Stimulated activated CD8-positive, alpha-beta memory T cell treated with anti-CD3 and anti-CD28 coated beads, Interleukin-15, amount 100 ng/mL, for 24 hours (primary cell): Measurements from ENCODE around the gene KCNH1.
"Not testable (repeated sequence)": the region's sequence is repeated elsewhere in the genome, so short reads cannot be mapped to it uniquely, and the experiment has no call there.

Source experiments
- DNase-seq: peaks from one replicate; pipeline ENCODE4 v3.0.0-alpha.2; 2020; ENCODE audit warnings: low read depth

The KCNH1 gene

GRCh38 chr1:211009944-211010343 lies 124.0 kb downstream of the KCNH1 start:
- DNase-seq, result no peak

DNA sequence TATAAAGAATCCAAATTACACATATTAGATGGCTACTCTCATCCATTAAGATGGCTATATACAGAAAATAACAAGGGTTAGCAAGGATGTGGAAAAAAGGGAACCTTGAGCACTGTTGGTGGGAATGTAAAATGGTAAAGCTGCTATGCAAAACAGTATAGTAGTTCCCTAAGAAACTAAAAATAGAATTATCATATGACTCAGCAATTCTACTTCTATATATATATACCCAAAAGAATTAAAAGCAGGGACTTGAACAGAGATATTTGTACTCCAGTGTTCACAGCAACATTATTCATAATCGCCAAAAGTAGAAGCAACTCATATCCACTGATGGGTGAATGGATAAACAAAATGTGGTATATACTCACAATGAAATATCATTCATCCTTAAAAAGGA lies 126.1 kb downstream of the KCNH1 start:
- DNase-seq, result no peak

DNA sequence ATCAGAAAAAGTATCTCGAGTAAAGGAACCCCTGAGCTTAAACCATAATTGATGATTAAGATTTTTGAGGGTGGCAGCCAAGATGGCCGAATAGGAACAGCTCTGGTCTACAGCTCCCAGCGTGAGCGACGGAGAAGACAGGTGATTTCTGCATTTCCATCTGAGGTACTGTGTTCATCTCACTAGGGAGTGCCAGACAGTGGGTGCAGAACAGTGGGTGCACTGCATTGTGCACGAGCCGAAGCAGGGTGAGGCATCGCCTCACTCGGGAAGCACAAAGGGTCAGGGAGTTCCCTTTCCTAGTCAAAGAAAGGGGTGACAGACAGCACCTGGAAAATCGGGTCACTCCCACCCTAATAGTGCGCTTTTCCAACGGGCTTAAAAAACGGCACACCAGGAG lies 138.0 kb downstream of the KCNH1 start:
- DNase-seq, result not testable (repeated sequence)

GRCh38 chr1:210992837-210993236 lies 141.1 kb downstream of the KCNH1 start:
- no peak for DNase-seq

DNA sequence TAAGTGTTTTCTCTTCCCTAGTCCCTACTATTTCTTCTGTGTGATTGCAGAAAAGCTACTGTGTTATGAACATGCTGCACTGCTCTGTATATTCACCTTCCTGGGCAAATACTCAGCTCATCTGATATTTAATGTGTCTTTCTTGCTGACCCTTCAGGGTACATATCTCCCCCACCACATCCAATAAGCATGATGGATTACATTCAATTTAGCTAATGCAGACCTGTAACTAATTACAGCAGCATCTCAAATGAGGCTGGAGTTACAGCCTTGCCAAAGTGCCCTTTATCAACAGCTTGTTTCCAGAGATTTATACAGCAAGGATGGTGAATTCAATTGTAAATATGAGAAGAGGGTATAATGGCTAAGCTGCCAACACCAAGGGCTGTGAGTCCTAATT lies 144.0 kb downstream of the KCNH1 start:
- DNase-seq, result no peak

- no peak for DNase-seq
Observed at GRCh38 chr1:210981490-210981889, 152.5 kb downstream of the KCNH1 start.

DNA sequence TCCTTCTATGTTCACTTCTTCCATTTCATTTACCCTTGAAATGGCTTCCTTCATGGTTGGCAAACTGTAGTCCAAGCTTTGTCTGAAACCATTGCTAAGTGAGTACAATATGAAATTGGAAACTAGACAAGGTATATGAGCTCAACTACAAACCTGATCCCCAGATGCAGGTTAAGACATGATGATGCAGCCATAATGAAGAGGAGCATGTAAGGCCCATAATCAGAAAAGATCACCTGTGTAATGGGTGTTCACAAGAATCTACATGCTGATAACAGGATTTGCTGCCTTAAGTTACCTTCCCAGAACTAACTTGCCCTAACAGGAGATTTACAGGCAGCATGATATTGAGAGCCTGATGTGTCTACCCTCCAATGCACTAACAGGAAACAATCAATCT lies 153.9 kb downstream of the KCNH1 start:
- no peak for DNase-seq

- no peak for DNase-seq
Observed at GRCh38 chr1:210978974-210979354, 155.0 kb downstream of the KCNH1 start.

DNA sequence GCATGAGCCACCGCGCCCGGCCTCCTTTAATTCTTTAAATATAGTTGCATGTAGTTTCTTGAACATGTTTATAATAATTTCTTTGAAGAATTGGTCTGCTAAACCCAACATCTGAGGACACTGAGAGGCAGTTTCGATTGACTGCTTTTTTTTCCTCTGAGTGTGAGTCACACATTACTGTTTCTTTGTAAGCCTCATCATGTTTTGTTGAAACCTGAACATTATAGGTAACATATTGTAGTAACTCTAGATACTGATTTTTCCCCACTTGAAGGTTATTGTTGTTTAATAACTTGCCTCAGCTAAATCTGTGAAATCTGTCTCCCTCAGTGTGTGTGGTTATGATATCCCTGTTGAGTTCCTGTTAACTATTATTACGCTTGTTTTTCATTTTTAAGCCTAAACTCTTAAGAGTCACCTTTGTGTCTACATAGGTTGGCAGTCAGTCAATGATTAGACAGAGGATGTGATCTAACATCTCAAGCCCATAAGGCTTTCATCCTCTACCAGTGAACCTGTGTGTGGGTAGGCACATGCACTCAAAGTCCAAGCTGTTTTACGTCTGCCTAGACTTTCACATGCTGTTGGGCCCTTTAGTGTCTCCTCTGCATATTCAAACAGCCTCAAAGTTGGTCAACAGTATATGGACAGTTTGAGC lies 155.5 kb downstream of the KCNH1 start:
- no peak for DNase-seq

DNA sequence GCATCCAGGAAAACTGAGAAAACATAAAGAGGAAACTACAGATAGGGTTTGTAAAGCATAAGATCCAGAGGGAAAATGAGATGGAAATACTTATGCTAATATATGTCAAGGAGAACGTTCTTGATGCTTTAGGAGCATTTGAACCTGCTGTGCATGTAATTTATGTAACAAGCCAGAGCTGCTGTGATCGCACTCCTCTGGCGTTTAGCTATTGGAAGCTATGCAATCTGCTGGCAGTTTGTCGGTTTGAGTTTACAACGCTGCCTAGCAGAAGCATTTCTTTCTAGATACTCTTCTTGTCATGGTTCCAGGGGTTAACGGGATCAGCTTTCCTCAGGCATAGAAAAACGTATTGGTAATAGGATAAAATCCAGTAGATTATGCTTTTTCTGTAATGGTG lies 182.7 kb downstream of the KCNH1 start:
- no peak for DNase-seq

- DNase-seq, result peak; percentile 5
Observed at GRCh38 chr1:210949940-210950546, 183.9 kb downstream of the KCNH1 start.

- DNase-seq, result no peak
Observed at GRCh38 chr1:210949489-210949888, 184.5 kb downstream of the KCNH1 start.

- DNase-seq, result no peak
Observed at GRCh38 chr1:210949039-210949438, 184.9 kb downstream of the KCNH1 start.

GRCh38 chr1:210944252-210944651 lies 189.7 kb downstream of the KCNH1 start:
- DNase-seq, result no peak

DNA sequence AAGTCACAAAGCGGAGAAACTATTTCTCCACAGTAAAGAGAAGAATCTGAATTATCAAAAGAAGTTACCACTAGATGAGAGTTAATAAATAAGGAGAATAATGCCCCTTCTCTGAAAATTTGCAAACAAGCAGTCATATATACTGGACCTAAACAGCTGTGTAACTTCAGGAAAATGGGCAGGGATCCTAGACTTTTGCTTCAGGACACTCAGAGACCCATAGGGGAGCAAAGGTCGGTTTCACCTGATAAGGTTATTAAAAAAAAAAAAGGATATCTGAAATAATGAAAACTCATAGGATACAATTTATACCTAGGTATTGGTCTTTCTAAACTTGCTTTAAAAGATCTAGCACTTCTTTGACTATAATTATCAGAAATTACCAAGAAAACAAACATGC lies 191.4 kb downstream of the KCNH1 start:
- no peak for DNase-seq

- DNase-seq, result no peak
Observed at GRCh38 chr1:210940081-210940617, 193.8 kb downstream of the KCNH1 start.

GRCh38 chr1:210938416-210938925 lies 195.5 kb downstream of the KCNH1 start:
- no peak for DNase-seq

DNA sequence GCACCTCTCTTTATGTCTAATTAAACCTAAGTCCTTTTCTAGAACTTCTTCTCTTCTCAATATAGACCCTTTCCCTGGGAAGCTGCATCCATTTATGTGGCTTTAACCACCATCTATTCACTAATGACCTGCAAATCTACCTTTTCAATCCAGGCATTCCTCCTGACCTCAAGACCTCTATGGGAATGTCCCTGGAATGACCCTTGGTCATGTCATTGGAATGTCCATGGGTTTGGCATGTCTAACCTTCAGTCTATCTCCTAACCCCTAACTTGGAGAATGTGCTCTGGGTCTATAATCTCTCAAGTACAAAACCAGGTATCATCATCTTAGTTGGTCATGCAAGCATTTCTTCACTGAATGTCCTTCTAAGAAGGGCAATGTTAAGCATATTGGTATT lies 196.1 kb downstream of the KCNH1 start:
- no peak for DNase-seq

DNA sequence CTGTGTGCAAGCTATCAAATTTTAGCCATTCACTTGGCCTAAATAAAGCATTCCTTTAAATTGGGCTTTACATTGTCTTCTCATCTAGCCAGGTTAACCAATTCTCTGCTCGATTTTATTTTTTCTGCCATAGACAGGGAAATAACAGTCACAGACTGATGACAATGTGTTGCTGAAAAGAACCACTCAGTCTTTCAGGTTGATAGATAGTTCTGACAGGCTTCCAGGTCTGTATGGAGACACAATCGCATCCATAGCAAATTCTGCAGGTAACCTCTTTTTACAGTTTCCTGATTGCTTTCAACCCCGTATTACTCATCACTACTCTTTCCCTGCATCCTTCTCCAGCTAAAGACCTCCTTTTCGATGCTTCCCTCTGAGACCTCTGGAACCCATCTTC lies 198.0 kb downstream of the KCNH1 start:
- DNase-seq, result no peak

DNA sequence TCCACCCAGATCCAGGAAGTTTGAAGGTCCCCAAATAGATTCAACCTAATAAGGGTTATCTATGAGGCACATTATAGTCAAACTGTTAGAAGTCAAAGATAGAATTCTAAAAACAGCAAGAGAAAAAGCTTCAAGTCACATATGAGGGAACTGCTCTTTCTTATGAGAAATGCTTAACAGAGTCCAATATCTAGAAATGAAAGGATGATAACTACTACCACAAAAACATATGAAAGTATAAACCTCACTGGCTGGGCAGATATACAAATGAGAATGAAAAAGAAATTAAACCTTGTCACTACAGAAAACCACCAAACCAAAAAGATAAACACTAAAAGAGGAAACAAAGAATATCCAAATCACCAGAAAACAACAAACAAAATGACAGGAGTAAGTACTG lies 201.8 kb downstream of the KCNH1 start:
- no peak for DNase-seq

- DNase-seq, result no peak
Observed at GRCh38 chr1:210922666-210923065, 211.3 kb downstream of the KCNH1 start.

- DNase-seq, result no peak
Observed at GRCh38 chr1:210920716-210921694, 212.9 kb downstream of the KCNH1 start.

DNA sequence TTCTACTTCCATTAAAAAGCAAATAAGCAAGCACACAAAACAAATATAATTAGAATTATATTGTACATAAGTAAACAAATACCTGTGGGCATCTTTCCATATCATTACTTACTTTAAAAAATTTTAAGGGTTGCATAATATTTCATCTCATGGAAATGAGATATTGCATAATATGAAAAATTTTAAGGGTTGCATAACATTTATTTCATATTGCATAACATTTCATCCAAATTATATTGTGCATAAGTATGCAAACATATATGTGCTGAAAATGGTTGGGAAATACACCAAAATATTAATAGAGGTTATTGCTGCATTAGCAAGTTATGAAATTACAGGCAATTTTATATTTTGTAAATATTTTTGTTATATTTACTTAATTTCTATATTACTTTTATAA lies 213.7 kb downstream of the KCNH1 start:
- no peak for DNase-seq
